HTERT RPE-1 (cell line): ENCODE measurements around the gene SLC38A10.

Experiments
- in situ Hi-C: fragments of 300-500 bp; cut with MboI; formaldehyde crosslinking; loops from 4 replicates; pipeline ENCODE4 v1.14.3; 2020; ENCODE audit warnings: low sequenced_read_pairs

Gene SLC38A10

DNA sequence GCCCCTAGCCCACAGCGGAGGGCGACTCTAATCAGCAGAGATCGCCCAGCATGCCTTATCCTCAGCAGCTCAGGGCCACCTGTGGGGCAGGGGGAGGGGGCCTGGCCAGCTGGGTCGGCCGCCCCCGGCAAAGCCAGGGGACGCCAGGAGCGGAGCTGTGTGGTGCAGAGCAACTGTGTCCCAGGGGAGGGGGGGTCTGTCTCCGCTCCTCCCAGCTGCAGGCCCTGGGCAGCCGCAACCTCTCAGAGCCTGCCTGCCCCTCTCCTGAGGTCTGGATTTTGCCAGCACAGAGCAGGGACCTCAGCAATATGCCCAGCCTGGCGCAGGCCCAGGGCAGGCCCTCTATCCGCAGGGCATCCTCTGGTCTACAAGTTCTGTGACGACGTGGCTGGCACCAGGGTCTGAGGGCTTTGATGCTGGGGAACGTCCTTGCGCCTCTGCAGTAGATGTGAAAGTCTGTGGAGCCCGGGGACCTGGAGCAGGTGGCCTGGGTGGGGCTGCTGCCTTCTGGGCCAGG lies 36.5 kb upstream of the SLC38A10 start:
- in situ Hi-C loops: no loop called here

DNA sequence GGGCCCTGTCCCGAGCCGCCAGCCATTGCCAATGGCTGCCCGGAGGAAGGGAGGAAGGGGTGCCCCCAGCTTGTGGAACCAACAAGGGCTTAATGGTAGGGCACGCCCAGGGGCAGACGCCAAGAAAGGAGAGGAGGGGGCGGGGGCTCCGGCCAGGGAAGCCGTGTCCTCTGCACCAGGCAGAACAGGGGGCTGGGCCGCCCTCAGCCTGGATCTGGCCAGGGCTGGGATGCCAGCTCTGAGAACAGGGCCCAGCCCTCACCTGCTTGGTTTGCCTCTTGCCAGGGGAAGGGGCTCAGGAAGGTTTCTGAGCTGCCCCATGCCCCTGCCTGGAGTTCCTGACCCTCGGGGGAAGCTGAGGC lies 35.8 kb upstream of the SLC38A10 start:
- in situ Hi-C loops: no loop called here

DNA sequence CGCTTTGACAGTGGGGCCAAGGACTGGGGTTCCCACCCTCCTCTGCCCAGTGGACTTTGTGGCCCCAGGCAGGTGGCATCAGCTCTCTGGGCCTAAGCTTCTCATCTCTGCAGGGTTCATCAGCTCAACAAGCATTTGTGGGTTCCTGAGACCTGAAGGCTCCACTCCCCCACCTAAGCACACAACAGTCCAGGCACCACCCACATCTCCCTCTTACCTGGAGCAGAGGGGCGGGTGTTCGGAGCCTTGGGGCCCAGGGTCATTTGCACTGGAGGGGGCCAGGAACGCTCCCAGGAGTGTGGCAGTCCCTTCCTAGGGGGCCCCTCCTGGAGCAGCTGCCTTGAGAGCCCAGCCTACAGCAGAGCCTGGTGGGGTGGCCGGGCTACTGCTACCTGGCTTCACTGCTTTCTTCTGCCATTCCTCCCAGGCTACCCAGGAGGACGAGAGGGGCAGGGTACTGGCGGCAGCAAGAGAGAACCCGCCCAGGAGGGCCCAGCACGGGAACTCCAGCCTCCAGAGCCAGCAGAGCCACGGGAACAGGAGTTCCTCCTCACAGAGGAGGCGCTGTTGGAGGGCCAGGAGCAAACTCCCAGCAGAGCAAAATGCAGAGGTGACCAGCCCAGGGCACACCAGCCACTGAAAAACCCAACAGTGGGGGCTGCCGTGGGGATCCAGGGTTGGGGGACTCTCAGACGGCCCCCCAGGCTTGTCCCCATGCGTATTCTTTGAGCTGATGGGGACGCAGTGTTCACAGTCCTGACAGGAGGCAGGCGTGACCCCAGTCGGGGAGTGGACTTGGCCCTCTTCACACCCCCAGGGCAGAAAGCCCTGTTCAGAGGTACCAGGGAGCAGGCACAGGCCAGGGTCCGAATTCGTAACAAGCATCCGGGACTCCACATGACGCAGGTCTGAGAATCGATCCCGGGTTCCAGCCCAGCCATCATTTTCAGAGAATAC lies 35.1 kb upstream of the SLC38A10 start:
- in situ Hi-C loops: no loop called here

DNA sequence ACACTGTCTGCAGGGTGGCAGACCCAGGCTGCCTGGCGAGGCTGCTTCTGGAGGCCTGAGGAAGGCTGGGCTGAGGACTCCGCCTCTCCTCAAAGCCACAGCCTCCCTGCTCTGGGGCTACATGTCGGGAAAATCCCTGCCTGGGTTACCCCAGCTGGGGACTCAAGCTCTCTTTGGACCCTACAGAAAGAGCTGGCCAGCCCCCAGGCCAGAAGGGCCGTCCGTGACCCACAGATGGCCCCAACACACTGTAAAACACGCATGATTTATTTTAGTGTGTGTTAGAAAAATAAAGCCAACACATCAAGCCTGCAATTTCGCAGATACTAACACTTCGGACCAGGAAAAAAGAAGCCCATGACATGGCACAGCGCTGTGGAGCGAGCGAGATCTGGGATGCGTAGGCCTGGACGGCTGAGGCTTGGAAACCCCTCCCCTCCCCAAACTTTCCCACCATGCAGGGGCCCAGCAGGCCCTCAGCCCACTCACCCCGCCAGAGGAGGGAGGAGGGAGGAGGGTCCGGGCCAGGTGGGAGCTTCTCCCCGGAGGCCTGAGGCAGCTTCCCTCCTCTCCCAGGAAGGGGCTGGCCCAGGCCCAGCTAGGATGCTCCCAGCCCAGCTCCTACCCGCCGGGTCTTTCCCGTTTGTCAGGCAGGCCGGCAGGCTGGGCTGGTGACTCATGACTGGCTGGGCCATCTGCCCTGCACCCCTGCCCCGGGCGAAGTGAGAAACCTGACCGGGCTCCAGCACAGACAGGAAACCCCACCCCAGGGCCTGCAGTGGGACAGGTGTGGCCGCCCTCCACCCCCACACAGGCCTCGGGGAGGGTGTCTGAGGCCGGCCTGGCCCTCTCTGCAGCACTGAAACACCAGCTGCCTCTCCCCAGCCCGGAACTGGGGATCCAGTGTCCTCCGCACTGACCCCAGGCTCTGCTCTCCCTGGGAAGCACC lies 34.1 kb upstream of the SLC38A10 start:
- in situ Hi-C loops: no loop called here

DNA sequence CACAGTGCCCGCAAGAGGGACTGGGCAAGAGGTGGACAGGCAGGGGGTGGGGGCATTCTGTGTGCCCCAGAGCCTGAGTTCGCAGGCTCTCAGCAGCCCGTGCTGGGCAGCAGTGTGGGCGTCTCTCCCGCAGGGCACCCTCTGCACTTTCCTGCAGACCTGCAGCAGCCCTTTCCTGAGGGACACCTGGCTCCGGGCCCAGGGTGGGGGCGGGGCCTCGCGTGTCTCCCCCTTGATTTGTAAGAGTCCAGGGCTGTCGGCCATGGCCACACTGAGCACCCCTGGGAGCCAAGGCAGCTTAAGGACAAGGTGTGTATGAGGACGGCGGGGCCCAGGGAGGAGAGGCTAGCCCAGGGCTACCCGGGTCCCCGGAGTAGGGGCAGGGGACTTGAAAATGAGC lies 33.4 kb upstream of the SLC38A10 start:
- in situ Hi-C loops: no loop called here

DNA sequence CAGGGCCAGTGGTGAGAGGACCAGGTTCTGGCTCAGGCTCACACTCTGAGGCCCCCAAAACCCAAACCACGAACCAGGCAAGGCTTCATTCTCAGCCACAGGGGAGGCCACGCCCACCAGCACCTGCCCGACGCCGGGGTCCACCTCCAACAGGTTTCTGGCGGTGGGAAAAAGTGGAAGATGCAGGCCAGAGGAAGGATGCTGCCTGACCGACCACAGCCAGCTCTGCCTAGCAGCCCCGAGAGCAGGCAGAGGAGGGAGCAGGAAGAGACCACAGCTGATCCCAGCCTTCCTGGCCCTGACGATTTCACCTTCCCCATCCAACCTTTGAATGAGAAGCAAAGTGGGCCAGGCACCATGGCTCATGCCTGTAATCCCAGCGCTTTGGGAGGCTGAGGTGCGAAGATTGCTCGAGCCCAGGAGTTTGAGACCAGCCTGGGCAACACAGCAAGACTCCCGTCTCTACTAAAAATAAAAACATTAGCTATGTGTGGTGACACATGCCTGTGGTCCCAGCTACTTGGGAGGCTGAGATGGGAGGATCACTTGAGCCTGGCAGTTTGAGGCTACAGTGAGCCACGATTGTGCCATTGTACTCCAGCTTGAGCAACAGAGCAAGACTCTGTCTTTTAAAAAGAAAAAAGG lies 30.7 kb upstream of the SLC38A10 start:
- in situ Hi-C loops: no loop called here

DNA sequence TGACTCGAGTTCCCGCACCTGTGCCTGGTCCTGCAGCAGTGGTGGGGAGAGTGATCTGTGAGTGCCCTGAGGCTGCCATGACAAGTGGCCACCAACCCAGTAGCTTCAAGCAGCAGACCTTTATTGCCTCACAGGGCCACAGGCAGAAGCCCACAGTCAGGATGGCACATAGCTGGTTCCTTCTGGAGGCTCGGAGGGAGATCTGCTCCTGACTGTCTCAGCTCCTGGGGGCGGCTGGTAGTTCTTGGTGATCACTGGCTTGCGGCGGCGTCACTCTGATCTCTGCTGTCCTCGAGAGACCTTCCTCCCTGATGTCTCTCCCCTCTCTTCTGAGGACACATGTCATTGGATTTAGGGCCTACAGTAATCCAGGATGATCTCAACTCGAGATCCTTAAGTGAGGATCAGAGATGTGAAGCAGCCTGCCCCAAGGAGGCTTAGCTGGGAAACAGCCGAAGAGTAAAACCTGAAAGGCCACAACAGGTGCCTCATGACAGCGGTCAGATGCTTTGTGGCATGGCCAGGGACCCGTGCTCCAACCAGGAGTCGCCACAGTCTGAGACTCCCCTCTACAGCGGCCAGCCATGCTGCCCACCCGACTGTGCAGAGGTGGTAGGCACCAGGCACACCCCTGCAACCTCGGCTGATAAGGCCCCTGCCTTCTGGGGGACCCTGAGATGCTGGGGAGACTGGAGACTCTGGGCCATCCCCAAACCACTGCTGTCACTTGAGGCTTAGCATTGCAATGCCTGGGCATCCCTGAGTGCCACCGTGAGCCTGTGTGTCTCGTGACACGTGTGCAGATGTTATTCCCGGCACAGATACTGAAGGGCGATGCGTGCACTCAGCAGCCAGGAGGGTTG lies 30.0 kb upstream of the SLC38A10 start:
- in situ Hi-C loops: no loop called here

DNA sequence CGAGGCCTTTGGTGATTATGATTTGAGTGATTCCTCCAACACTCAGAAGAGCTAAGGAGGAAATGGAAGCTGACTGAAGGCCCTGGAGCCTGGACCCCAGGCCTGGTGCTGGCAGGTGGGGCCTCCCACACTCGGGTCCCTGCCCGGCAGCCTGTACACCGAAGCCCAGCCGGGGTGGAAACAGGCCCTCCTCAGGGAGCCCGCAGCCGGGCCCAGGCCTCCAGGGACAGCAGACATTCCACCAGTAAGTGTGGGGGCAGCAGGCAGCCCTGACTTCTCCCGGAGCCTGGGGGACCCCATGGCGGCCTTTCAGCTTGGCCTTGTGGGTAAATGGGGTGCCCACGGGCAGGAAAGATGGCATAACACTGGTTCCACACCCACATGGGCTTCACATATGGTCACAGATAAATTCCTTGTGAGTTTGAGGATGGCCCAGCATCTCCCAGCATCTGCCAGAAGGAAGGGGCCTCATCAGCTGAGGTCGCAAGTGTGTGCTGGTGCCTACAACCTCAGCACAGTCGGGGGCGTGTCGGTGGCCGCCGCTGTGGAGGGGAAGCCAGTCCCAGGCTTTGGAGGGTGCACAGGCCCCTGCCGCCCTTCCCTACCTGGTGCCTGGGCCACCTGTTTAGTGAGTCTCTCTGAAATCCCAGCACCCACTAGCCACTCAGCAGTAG lies 29.2 kb upstream of the SLC38A10 start:
- in situ Hi-C loops: no loop called here

DNA sequence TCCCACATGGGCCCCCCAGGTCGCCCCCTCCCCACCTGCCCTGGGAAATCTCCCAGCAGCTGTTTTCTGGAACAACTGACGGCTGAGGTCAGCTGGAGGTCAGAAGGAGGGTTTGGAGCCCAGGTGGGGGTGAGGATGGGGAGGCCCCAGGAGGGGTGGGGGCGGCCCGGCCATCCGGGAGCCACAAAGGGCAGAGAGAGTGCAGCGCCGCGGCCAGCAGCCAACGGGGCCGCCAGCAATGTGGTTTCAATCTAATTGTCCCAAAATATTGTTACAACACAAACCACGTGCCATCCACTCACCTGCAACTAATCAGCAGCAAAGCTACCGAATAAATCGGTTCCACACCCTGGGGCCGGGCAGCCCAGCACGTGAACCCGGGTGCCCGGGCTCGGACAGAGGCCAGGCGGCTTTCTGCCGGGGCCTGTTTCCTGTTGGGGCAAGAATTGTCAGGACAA lies 28.3 kb upstream of the SLC38A10 start:
- in situ Hi-C loops: no loop called here

DNA sequence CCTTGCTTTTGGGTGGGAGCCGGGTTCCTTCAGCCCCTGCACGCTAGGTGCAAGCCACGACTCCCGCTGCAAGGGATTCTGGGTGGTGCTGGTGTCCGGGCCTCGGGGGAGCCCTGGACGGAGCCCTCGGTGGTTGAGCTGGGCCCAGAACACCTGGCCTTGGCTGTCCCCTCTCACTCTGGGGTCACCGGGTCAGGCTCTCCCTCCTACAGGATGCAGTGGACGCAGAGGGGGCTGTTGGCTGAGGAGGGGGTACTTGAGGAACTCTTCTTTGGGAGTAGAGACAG lies 27.9 kb upstream of the SLC38A10 start:
- in situ Hi-C loops: no loop called here

DNA sequence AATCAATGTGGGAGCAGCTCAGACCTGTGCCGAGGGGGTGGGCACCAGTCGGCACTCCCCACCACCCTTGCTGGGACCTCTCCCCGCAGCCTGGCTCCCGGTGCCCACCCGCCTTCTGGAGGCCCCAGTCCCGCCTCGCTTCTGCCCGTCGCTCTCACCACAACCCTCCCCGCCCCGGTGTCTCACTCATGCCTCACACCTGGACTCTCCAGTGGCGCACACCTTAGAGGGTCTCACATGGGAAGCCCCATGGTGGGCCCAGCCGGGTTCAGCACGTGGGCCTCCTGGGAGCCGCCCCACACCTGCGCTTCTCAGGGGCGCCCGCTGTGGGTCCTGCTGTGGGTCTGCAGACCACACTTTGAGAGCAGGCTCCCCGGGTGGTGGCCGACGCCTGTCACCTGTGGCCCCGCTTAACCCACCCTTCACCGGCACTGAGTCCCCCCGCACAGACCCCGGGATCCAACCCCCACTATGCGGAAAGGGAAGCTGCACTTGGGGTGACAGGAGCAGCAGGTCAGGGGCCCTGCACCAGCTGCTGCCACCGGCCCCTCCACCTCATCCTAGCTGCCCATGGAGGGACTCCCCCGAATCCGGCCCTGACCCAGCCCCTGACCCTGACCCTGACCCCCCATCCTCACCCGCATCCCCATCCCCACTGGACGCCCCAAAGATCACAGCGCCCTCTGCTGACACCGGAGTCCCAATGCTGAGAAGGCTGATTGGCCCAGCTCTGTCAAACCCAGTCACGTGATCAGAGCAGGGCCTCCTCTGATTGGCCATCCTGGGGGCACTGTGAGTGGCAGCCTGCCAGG lies 27.4 kb upstream of the SLC38A10 start:
- in situ Hi-C loops: no loop called here

DNA sequence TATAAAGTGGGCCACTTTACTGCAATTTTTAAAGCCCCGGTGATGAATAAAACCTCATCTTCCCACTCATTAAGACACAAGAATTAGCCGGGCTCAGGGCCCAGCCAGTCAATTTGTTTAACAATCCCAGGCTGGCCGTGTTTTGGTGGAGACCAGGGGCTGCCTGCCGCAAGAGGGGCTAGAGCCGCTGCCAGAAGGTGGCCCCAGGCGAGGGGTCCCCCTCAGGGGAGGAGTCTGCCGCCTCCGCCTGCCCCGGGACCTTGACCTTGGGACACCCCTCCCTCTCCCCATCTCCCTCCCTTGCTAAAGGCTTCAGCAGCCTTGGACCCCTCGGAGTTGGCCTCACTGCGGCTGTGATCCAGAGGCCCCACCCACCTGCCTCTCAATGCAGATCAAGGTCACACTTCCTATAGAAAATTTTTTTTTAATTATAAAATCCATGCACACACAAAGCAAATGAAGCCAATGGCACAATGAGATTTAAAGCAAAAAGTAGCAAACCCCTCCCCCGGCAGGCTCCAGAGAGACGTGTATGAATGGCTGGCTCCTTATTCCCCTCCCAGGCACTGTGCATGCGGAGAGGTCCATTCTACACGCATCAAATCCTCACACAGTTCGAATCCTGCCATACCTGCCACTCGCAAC lies 23.0 kb upstream of the SLC38A10 start:
- in situ Hi-C loops: no loop called here

DNA sequence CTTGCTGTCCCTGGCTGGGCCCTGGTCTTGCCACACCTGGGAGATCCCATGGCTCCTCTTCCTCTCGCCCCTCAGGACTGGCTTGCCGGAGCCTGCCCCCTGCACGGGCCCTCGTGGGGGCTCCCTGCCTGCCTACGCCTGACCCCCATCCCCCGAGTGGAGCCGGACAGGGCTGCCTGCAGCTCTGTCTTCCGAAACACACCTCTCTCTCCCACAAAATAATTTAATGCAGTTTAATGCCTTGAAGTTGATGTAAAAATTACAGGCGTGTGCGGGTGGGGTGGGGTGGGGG lies 22.4 kb upstream of the SLC38A10 start:
- in situ Hi-C loops: no loop called here

DNA sequence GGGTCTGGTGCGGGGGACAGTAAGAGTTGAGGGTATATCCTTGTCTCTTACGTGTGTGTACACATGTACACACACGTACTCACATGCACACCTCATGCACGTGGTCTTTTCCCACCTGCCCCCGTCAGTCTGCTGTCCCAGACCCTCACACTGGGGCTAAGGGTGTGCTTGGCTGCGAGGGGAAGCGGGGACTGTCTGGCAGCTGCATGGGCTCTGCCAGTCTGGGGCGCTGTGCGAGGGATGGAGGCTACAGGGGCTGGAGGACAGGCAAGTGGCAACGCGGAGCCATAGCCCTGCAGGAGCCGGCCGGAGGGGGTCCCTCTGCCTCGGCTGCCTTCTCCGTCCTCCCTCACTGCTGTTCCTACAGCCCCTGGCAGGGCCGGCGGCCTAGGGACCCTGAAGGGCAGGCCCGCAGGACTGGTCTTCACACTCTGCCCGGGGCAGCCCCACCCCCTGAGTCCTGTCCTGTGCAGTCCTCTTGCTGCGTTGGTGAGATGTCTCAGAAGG lies 20.8 kb upstream of the SLC38A10 start:
- in situ Hi-C loops: no loop called here

DNA sequence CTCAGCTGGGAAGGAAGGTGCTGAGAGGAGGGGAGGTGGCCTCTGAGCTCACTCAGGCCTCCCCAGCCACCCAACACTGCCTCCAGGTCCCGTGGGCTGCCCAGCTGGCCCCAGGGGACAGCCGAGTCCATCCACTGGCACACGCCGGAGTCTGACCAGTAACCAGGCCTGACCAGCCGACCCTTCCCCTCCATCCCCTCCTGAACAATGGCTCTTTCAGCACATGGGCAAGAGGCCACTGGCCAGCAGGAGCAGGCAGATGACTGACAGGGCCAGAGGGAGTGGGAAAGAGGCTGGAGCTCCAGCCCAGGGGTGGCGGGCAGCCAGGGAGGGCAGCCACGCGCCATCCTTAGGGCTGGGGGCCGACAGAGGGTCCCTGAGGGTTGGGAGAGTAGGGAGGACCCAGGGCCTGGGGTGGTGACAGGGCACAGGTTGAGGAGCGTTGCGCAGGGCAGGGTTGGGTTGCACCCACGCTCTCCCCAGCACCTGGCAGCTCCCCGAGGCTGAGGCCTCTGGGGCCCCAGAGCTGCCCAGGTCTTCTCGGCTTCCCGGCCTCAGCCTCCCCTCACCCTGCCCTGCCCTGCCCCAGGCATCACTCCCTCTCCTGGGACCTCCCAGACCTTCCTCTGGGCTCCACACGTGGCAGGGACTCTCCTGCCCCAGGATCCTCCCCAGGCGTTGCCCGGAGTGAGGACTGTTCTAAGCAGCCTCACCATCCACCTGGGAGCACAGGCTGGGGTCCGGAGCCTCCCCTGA lies 20.2 kb upstream of the SLC38A10 start:
- in situ Hi-C loops: no loop called here

DNA sequence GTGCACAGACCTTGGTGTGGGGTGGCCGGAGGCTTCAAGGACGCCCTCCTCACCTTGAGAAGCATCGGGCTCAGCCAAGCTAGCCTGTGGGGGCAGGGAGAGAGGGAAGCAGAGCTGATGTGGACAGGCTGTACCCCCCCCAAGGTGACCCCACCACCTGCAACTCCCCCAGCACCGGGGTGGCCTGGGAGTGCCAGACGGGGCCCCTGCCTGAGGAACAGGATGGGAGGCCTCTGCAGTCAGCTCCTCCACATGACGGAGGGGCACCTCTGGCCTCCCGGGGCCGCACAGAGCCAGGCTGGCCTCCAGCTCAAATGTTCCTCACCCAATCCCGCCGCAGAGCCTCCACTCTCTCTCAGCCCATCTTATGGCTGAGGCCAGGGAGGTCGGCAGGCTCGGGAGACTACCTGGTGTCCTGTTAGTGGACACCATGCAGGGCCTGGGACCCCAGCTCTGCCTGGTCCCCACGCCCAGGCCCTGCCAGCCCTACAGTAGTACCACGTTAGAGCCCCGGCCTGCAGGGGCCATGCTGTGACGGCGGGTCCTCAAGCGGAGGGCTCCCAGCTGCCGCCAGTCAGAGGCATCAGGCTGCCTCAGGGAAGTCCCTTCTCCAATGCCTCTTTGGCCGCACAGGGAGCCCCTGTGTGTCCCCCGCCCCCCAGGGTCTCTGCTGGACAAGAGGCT lies 19.4 kb upstream of the SLC38A10 start:
- in situ Hi-C loops: no loop called here

DNA sequence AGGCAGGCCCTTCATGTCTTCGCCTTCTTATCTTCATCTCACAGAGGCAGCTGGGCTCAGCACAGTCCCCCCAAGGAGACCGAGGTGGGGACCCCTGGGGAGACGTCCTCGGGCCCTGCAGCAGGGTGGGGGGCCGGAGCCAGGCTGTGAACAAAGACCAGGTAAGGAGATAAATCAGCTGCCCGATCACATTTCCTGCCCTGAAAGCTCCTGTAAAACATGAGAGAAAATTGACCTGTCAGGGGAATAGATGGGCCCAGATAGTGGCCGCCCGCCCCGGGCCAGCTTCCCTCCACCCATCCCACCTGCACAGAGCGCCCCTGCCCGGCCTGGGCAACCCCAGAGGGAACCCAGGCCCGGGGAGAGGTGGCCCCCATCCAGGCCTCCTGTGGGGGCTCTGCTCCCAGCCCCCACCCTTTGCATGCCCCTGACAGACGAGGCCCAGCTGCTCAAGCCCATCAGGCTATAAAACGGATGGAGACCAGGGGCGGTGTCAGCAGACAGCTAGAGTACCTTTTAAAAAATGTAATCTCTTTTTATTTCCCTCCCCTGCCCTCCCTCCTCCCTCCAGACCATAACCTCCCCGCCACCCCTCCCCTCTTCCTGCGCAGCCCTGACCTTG lies 18.8 kb upstream of the SLC38A10 start:
- in situ Hi-C loops: no loop called here
